ENCODE measurements around the gene LGALS9. TPM values are rescaled to one million over a fixed set of nuclear protein-coding genes. Genes with fewer than 3 reads are reported as not detected.

Gene LGALS9
- total and polyA plus RNA-seq, 2 donors (not counting 1 experiment from before 2014, with no cell fraction given) = 1.7 to 2.1 TPM

GRCh38 chr17:27669136-27669535 is 38.1 kb downstream of the LGALS9 start:
- no peaks in the 10 kb centered on the region for H3K79me2 ChIP-seq (ENCODE audit: control insufficient read depth, insufficient read depth, low read length)
- H3K4me3 ChIP-seq (replicated peaks in 1 of 4; ENCODE audit: control extremely low read depth in 1 of 4, insufficient read depth in 1 of 4, low read depth in 3 of 4, low read length in 4 of 4) = no peak overlapping the region
- no peak overlapping the region for H3K4me2 ChIP-seq (ENCODE audit: extremely low read depth, insufficient read depth, low read length)
- no peak overlapping the region for H3K27ac ChIP-seq (ENCODE audit: insufficient read depth, low read length)
- TF ChIP-seq CTCF (conservative IDR thresholded peaks at IDR 0.05 in 1 of 2, IDR thresholded peaks at IDR 0.05 in 1 of 2; ENCODE audit: low read depth in 1 of 2, low read length in 2 of 2) (no peak), EZH2 (IDR thresholded peaks at IDR 0.05; ENCODE audit: low read length, missing control alignments) (no peak)
- H3K36me3 ChIP-seq (ENCODE audit: control insufficient read depth, insufficient read depth, low read length) = no peaks in the 10 kb centered on the region
- no peak overlapping the region for H2AFZ ChIP-seq (ENCODE audit: low read length)
- no peak for DNase-seq (ENCODE audit: low read depth in 2 of 2)
- no peak overlapping the region for H3K9ac ChIP-seq (ENCODE audit: insufficient read depth, low read length)
- no peaks in the 10 kb centered on the region for H3K4me1 ChIP-seq (ENCODE audit: control insufficient read depth, extremely low read depth, insufficient read depth, low read length)
- no peaks in the 10 kb centered on the region for H3K9me3 ChIP-seq (ENCODE audit: control insufficient read depth, insufficient read depth, low read depth, low read length)
- no peaks in the 10 kb centered on the region for H3K27me3 ChIP-seq (ENCODE audit: control insufficient read depth, insufficient read depth, low read length)
- no peaks in the 10 kb centered on the region for H4K20me1 ChIP-seq (ENCODE audit: control insufficient read depth, extremely low read depth, insufficient read depth, low read length)

- Histone ChIP-seq H3K9ac (ENCODE audit: insufficient read depth, low read length) (no peak overlapping the region), H3K79me2 (ENCODE audit: control insufficient read depth, insufficient read depth, low read length) (no peaks in the 10 kb centered on the region), H3K4me1 (ENCODE audit: control insufficient read depth, extremely low read depth, insufficient read depth, low read length) (no peaks in the 10 kb centered on the region), H2AFZ (ENCODE audit: low read length) (no peak overlapping the region), H3K4me3 (replicated peaks in 1 of 4; ENCODE audit: control extremely low read depth in 1 of 4, insufficient read depth in 1 of 4, low read depth in 3 of 4, low read length in 4 of 4) (no peak overlapping the region), H3K36me3 (ENCODE audit: control insufficient read depth, insufficient read depth, low read length) (no peaks in the 10 kb centered on the region), H3K9me3 (ENCODE audit: control insufficient read depth, insufficient read depth, low read depth, low read length) (no peaks in the 10 kb centered on the region), H4K20me1 (ENCODE audit: control insufficient read depth, extremely low read depth, insufficient read depth, low read length) (no peaks in the 10 kb centered on the region), H3K27ac (ENCODE audit: insufficient read depth, low read length) (no peak overlapping the region), H3K4me2 (ENCODE audit: extremely low read depth, insufficient read depth, low read length) (no peak overlapping the region), H3K27me3 (ENCODE audit: control insufficient read depth, insufficient read depth, low read length) (no peaks in the 10 kb centered on the region)
- DNase-seq (ENCODE audit: low read depth in 2 of 2) = no peak
- no peak for TF ChIP-seq EZH2 (IDR thresholded peaks at IDR 0.05; ENCODE audit: low read length, missing control alignments)
- TF ChIP-seq CTCF (conservative IDR thresholded peaks at IDR 0.05 in 1 of 2, IDR thresholded peaks at IDR 0.05 in 1 of 2; ENCODE audit: low read depth in 1 of 2, low read length in 2 of 2) = no peak
These were observed 38.9 kb downstream of the LGALS9 start for GRCh38 chr17:27669850-27670249.

- no peak overlapping the region for H3K4me2 ChIP-seq (ENCODE audit: extremely low read depth, insufficient read depth, low read length)
- no peaks in the 10 kb centered on the region for H3K36me3 ChIP-seq (ENCODE audit: control insufficient read depth, insufficient read depth, low read length)
- no peaks in the 10 kb centered on the region for H3K9me3 ChIP-seq (ENCODE audit: control insufficient read depth, insufficient read depth, low read depth, low read length)
- no peak overlapping the region for H3K27ac ChIP-seq (ENCODE audit: insufficient read depth, low read length)
- no peak for DNase-seq (ENCODE audit: low read depth in 2 of 2)
- TF ChIP-seq CTCF (conservative IDR thresholded peaks at IDR 0.05 in 1 of 2, IDR thresholded peaks at IDR 0.05 in 1 of 2; ENCODE audit: low read depth in 1 of 2, low read length in 2 of 2) (no peak), EZH2 (IDR thresholded peaks at IDR 0.05; ENCODE audit: low read length, missing control alignments) (no peak)
- H3K79me2 ChIP-seq (ENCODE audit: control insufficient read depth, insufficient read depth, low read length) = no peaks in the 10 kb centered on the region
- H4K20me1 ChIP-seq (ENCODE audit: control insufficient read depth, extremely low read depth, insufficient read depth, low read length) = no peaks in the 10 kb centered on the region
- H2AFZ ChIP-seq (ENCODE audit: low read length) = no peak overlapping the region
- H3K27me3 ChIP-seq (ENCODE audit: control insufficient read depth, insufficient read depth, low read length) = no peaks in the 10 kb centered on the region
- H3K4me3 ChIP-seq (replicated peaks in 1 of 4; ENCODE audit: control extremely low read depth in 1 of 4, insufficient read depth in 1 of 4, low read depth in 3 of 4, low read length in 4 of 4) = no peak overlapping the region
- no peaks in the 10 kb centered on the region for H3K4me1 ChIP-seq (ENCODE audit: control insufficient read depth, extremely low read depth, insufficient read depth, low read length)
- no peak overlapping the region for H3K9ac ChIP-seq (ENCODE audit: insufficient read depth, low read length)
These were observed 40.0 kb downstream of the LGALS9 start for GRCh38 chr17:27670791-27671590.
